Bronchial epithelial cell (primary cell): ENCODE results near the gene SLC25A21. TPM values are rescaled to one million over a fixed set of nuclear protein-coding genes. Genes with fewer than 3 reads are reported as not detected.
A peak's percentile ranks its signal among the peaks of the same experiment; 100 is the strongest.

Experiments used
- DNase-seq: peaks from one replicate; pipeline ENCODE4 v3.0.0-alpha.2; 2010; ENCODE audit warnings: low read depth
- FAIRE-seq: peaks from 2 replicates; lab custom pipeline; 2011; peaks lifted over from hg19 to GRCh38; lab: Jason Lieb, UNC
- H3K27me3 ChIP-seq: 2 replicates; pipeline ENCODE4 v1.5.1; 2011; ENCODE audit warnings: low read length; ENCODE audit not compliant: control insufficient read depth, insufficient read depth
- H3K36me3 ChIP-seq: 2 replicates; pipeline ENCODE4 v1.5.1; 2011; ENCODE audit warnings: low read length; ENCODE audit not compliant: control insufficient read depth, insufficient read depth
- H3K4me3 ChIP-seq: 2 replicates; pipeline ENCODE4 v1.5.1; 2011; ENCODE audit warnings: mild to moderate bottlenecking, low read depth, low read length, control low read depth
- CTCF ChIP-seq: IDR thresholded peaks from 2 replicates; pipeline ENCODE4 v1.5.1; 2011; ENCODE audit warnings: mild to moderate bottlenecking, moderate library complexity, low read length, control low read depth, inconsistent platforms; ENCODE audit not compliant: insufficient read depth, severe bottlenecking
- total RNA-seq: library from RNA; depleted of rRNA; stranded (reverse); fragments of >200 nt; gene quantifications from 2 replicates; pipeline ENCODE4 v1.2.1, GENCODE V29; 2014

Gene SLC25A21
- total RNA-seq, 1 donor from 2014 or later = 0.53 TPM

- H3K36me3 ChIP-seq = no peaks in the 10 kb centered on the region
- DNase-seq (no peak), FAIRE-seq (no peak)
- TF ChIP-seq CTCF = no peak
- no peak overlapping the region for H3K4me3 ChIP-seq
- H3K27me3 ChIP-seq = no peaks in the 10 kb centered on the region
Measured at GRCh38 chr14:36822685-36823084, 349.7 kb downstream of the SLC25A21 start.

- H3K27me3 ChIP-seq = no peaks in the 10 kb centered on the region
- H3K4me3 ChIP-seq = no peak overlapping the region
- DNase-seq = peak; percentile 84
- TF ChIP-seq CTCF = no peak
- no peaks in the 10 kb centered on the region for H3K36me3 ChIP-seq
- no peak for FAIRE-seq
Measured at GRCh38 chr14:36820901-36821300, 351.5 kb downstream of the SLC25A21 start.

GRCh38 chr14:36820111-36820709, 352.2 kb downstream of the SLC25A21 start:
- Histone ChIP-seq H3K27me3 (no peaks in the 10 kb centered on the region), H3K4me3 (no peak overlapping the region), H3K36me3 (no peaks in the 10 kb centered on the region)
- peak; percentile 85 for DNase-seq
- FAIRE-seq = no peak
- no peak for TF ChIP-seq CTCF

- Histone ChIP-seq H3K36me3 (no peaks in the 10 kb centered on the region), H3K4me3 (no peak overlapping the region), H3K27me3 (no peaks in the 10 kb centered on the region)
- FAIRE-seq (no peak), DNase-seq (peak; percentile 69)
- no peak for TF ChIP-seq CTCF
Measured at GRCh38 chr14:36818794-36819384, 353.5 kb downstream of the SLC25A21 start.

- FAIRE-seq (no peak), DNase-seq (peak; percentile 41)
- no peaks in the 10 kb centered on the region for H3K36me3 ChIP-seq
- no peak for TF ChIP-seq CTCF
- no peaks in the 10 kb centered on the region for H3K27me3 ChIP-seq
- no peak overlapping the region for H3K4me3 ChIP-seq
Measured at GRCh38 chr14:36818246-36818645, 354.2 kb downstream of the SLC25A21 start.
